ENCODE results near the gene TMEM186. TPM values are rescaled to one million over a fixed set of nuclear protein-coding genes. Genes with fewer than 3 reads are reported as not detected.
"Not testable (repeated sequence)": the region's sequence is repeated elsewhere in the genome, so short reads cannot be mapped to it uniquely, and the experiment has no call there.

Gene TMEM186
- total RNA-seq, 1 donor from 2014 or later = 13.0 TPM

GRCh38 chr16:8814095-8814806 is 16.8 kb upstream of the TMEM186 start:
- intact Hi-C loops (cut with micrococcal nuclease) = no loop called here
- DNase-seq (no peak), ATAC-seq (no peak)

- intact Hi-C loops (cut with micrococcal nuclease) = no loop called here
- DNase-seq (no peak), ATAC-seq (no peak)
Measured at GRCh38 chr16:8812162-8812843, 14.9 kb upstream of the TMEM186 start.

- DNase-seq (no peak), ATAC-seq (no peak)
- intact Hi-C loops (cut with micrococcal nuclease) = no loop called here
Measured at GRCh38 chr16:8808613-8809353, 11.3 kb upstream of the TMEM186 start.

GRCh38 chr16:8808009-8808408 is 10.6 kb upstream of the TMEM186 start:
- ATAC-seq (no peak), DNase-seq (no peak)
- intact Hi-C loops (cut with micrococcal nuclease) = no loop called here

- no peak for DNase-seq
- ATAC-seq = no peak
- intact Hi-C loops (cut with micrococcal nuclease) = no loop called here
Measured at GRCh38 chr16:8807189-8807588, 9.8 kb upstream of the TMEM186 start.

- intact Hi-C loops (cut with micrococcal nuclease) = no loop called here
- DNase-seq (no peak), ATAC-seq (no peak)
Measured at GRCh38 chr16:8806272-8806983, 9.0 kb upstream of the TMEM186 start.

- intact Hi-C loops (cut with micrococcal nuclease) = no loop called here
- DNase-seq (no peak), ATAC-seq (no peak)
Measured at GRCh38 chr16:8804313-8804712, 6.9 kb upstream of the TMEM186 start.

GRCh38 chr16:8803733-8804132 is 6.3 kb upstream of the TMEM186 start:
- intact Hi-C loops (cut with micrococcal nuclease) = not testable (repeated sequence)

GRCh38 chr16:8801701-8802100 is 4.3 kb upstream of the TMEM186 start:
- ATAC-seq (no peak), DNase-seq (no peak)
- intact Hi-C loops (cut with micrococcal nuclease) = no loop called here

More at GRCh38 chr16:8803733-8804132, 6.3 kb upstream of the TMEM186 start:
- not testable (repeated sequence) for DNase-seq, ATAC-seq

GRCh38 chr16:8798535-8799157 is 1.2 kb upstream of the TMEM186 start:
- DNase-seq (no peak), ATAC-seq (no peak)
- intact Hi-C loops (cut with micrococcal nuclease) = no loop called here

- ATAC-seq = peak; percentile 1
- DNase-seq = no peak
- intact Hi-C loops (cut with micrococcal nuclease) = no loop called here
Measured at GRCh38 chr16:8798174-8798527, 712 bp upstream of the TMEM186 start.

- intact Hi-C loops (cut with micrococcal nuclease) = no loop called here
- no peak for ATAC-seq
- DNase-seq = no peak
Measured at GRCh38 chr16:8796469-8797363, 723 bp downstream of the TMEM186 start.

GRCh38 chr16:8795818-8796217 is 1.6 kb downstream of the TMEM186 start:
- DNase-seq = no peak
- intact Hi-C loops (cut with micrococcal nuclease) = no loop called here
- ATAC-seq = no peak

- intact Hi-C loops (cut with micrococcal nuclease) = no loop called here
- ATAC-seq = no peak
Measured at GRCh38 chr16:8795091-8795490, 2.3 kb downstream of the TMEM186 start.

GRCh38 chr16:8788578-8789172 is 8.8 kb downstream of the TMEM186 start:
- intact Hi-C loops (cut with micrococcal nuclease) = no loop called here
- DNase-seq = no peak
- no peak for ATAC-seq

More at GRCh38 chr16:8795091-8795490, 2.3 kb downstream of the TMEM186 start:
- no peak for DNase-seq

GRCh38 chr16:8786316-8786715 is 11.1 kb downstream of the TMEM186 start:
- ATAC-seq; intact Hi-C loops (cut with micrococcal nuclease); DNase-seq: not testable (repeated sequence)

GRCh38 chr16:8785408-8785807 is 12.0 kb downstream of the TMEM186 start:
- DNase-seq = no peak
- ATAC-seq = no peak
- intact Hi-C loops (cut with micrococcal nuclease) = no loop called here

- DNase-seq = no peak
- ATAC-seq = no peak
- intact Hi-C loops (cut with micrococcal nuclease) = no loop called here
Measured at GRCh38 chr16:8782673-8783072, 14.8 kb downstream of the TMEM186 start.
